Endothelial cell of hepatic sinusoid (primary cell): ENCODE results near the gene RFX2.

Source experiments
- in situ Hi-C: cut with HindIII; loops from 2 replicates; pipeline ENCODE4 v1.10.0; 2017; ENCODE audit warnings: low sequenced_read_pairs

RFX2 gene

GRCh38 chr19:6062274-6062673, 48.0 kb downstream of the RFX2 start:
- in situ Hi-C loops = no loop called here

GRCh38 chr19:6061376-6062130, 48.7 kb downstream of the RFX2 start:
- in situ Hi-C loops = no loop called here

- in situ Hi-C loops = no loop called here
These were observed 49.5 kb downstream of the RFX2 start for GRCh38 chr19:6060600-6061375.

GRCh38 chr19:6059988-6060599, 50.2 kb downstream of the RFX2 start:
- in situ Hi-C loops = no loop called here

GRCh38 chr19:6059396-6059947, 50.8 kb downstream of the RFX2 start:
- in situ Hi-C loops = no loop called here

GRCh38 chr19:6058518-6059201, 51.6 kb downstream of the RFX2 start:
- in situ Hi-C loops = no loop called here

GRCh38 chr19:6057651-6058517, 52.4 kb downstream of the RFX2 start:
- in situ Hi-C loops = no loop called here

GRCh38 chr19:6056801-6057650, 53.3 kb downstream of the RFX2 start:
- in situ Hi-C loops = no loop called here

GRCh38 chr19:6056282-6056741, 54.0 kb downstream of the RFX2 start:
- in situ Hi-C loops = no loop called here

GRCh38 chr19:6055013-6055795, 55.1 kb downstream of the RFX2 start:
- in situ Hi-C loops = no loop called here

GRCh38 chr19:6048793-6049405, 61.4 kb downstream of the RFX2 start:
- in situ Hi-C loops = loop anchor here (10.0 kb wide), 1 partner anchor 246 kb away; no protein-coding TSS in a partner anchor

- in situ Hi-C loops = loop anchor here (10.0 kb wide), 1 partner anchor 246 kb away; no protein-coding TSS in a partner anchor
These were observed 62.0 kb downstream of the RFX2 start for GRCh38 chr19:6048348-6048747.

GRCh38 chr19:6047741-6048251, 62.5 kb downstream of the RFX2 start:
- in situ Hi-C loops = loop anchor here (10.0 kb wide), 1 partner anchor 247 kb away; no protein-coding TSS in a partner anchor

- in situ Hi-C loops = loop anchor here (10.0 kb wide), 1 partner anchor 248 kb away; no protein-coding TSS in a partner anchor
These were observed 63.0 kb downstream of the RFX2 start for GRCh38 chr19:6047256-6047655.

- in situ Hi-C loops = loop anchor here (10.0 kb wide), 1 partner anchor 250 kb away; no protein-coding TSS in a partner anchor
These were observed 65.2 kb downstream of the RFX2 start for GRCh38 chr19:6045108-6045507.

- in situ Hi-C loops = loop anchor here (5.0 to 10.0 kb wide), 2 partner anchors 73 to 251 kb away; no protein-coding TSS in a partner anchor
These were observed 66.1 kb downstream of the RFX2 start for GRCh38 chr19:6044056-6044805.
